Trophoblast cell (in vitro differentiated cells and primary cell): Measurements from ENCODE around the gene TSHR.
A peak's percentile ranks its signal among the peaks of the same experiment; 100 is the strongest.

Experiments used
- DNase-seq, 2 donors: peaks; one replicate each; pipeline ENCODE4 v3.0.0-alpha.2; 2016
- H2AFZ ChIP-seq: 2 replicates; pipeline ENCODE4 v1.6.1; 2013; ENCODE audit warnings: low read length, moderate library complexity, mild to moderate bottlenecking; ENCODE audit not compliant: insufficient read depth, poor library complexity
- H2AK5ac ChIP-seq: 2 replicates; pipeline ENCODE4 v1.6.1; 2013; ENCODE audit warnings: mild to moderate bottlenecking, low read length
- H2BK120ac ChIP-seq: 2 replicates; pipeline ENCODE4 v1.6.1; 2013; ENCODE audit warnings: low read length, mild to moderate bottlenecking, moderate library complexity; ENCODE audit not compliant: insufficient read depth, poor library complexity
- H2BK12ac ChIP-seq: 2 replicates; pipeline ENCODE4 v1.6.1; 2013; ENCODE audit warnings: mild to moderate bottlenecking, low read length, moderate library complexity
- H2BK5ac ChIP-seq: 2 replicates; pipeline ENCODE4 v1.6.1; 2013; ENCODE audit warnings: low read length, low read depth, moderate library complexity, mild to moderate bottlenecking; ENCODE audit not compliant: poor library complexity
- H3K14ac ChIP-seq: 2 replicates; pipeline ENCODE4 v1.6.1; 2013; ENCODE audit warnings: mild to moderate bottlenecking, low read length
- H3K18ac ChIP-seq: 2 replicates; pipeline ENCODE4 v1.6.1; 2013; ENCODE audit warnings: mild to moderate bottlenecking, low read length
- H3K23ac ChIP-seq: 2 replicates; pipeline ENCODE4 v1.6.1; 2013; ENCODE audit warnings: low read length
- H3K27ac ChIP-seq: 2 replicates; pipeline ENCODE4 v1.5.1; 2013; ENCODE audit warnings: low read depth, mild to moderate bottlenecking, inconsistent platforms, low read length, moderate library complexity
- H3K27me3 ChIP-seq: 2 replicates; pipeline ENCODE4 v1.6.1; 2013; ENCODE audit warnings: inconsistent platforms, mild to moderate bottlenecking, low read length, moderate library complexity; ENCODE audit not compliant: insufficient read depth
- H3K36me3 ChIP-seq, 2 experiments: 1 replicate in 1 of 2; 2 replicates in 1 of 2; pipeline ENCODE4 v1.6.1; 2013; ENCODE audit warnings: low read length in 2 of 2, mild to moderate bottlenecking in 2 of 2, moderate library complexity in 1 of 2; ENCODE audit not compliant: insufficient read depth in 2 of 2, control insufficient read depth in 1 of 2
- H3K4ac ChIP-seq: 2 replicates; pipeline ENCODE4 v1.6.1; 2013; ENCODE audit warnings: low read depth, mild to moderate bottlenecking, low read length, moderate library complexity
- H3K4me1 ChIP-seq, 2 experiments: 1 replicate in 1 of 2; 2 replicates in 1 of 2; pipeline ENCODE4 v1.6.1; 2013; ENCODE audit warnings: low read length in 2 of 2, mild to moderate bottlenecking in 2 of 2, moderate library complexity in 1 of 2; ENCODE audit not compliant: insufficient read depth in 2 of 2, control insufficient read depth in 1 of 2
- H3K4me2 ChIP-seq: 2 replicates; pipeline ENCODE4 v1.6.1; 2013; ENCODE audit warnings: inconsistent platforms, mild to moderate bottlenecking, low read length, moderate library complexity
- H3K4me3 ChIP-seq: 2 replicates; pipeline ENCODE4 v1.5.1; 2013; ENCODE audit warnings: mild to moderate bottlenecking, low read depth, low read length, inconsistent platforms
- H3K79me1 ChIP-seq: one replicate; pipeline ENCODE4 v1.6.1; 2013; ENCODE audit warnings: low read length
- H3K79me2 ChIP-seq: 2 replicates; pipeline ENCODE4 v1.6.1; 2013; ENCODE audit warnings: low read length, mild to moderate bottlenecking; ENCODE audit not compliant: control insufficient read depth, insufficient read depth, poor library complexity
- H3K9ac ChIP-seq: 2 replicates; pipeline ENCODE4 v1.6.1; 2013; ENCODE audit warnings: mild to moderate bottlenecking, low read length
- H3K9me3 ChIP-seq: 2 replicates; pipeline ENCODE4 v1.6.1; 2013; ENCODE audit warnings: low read depth, mild to moderate bottlenecking, control low read depth, inconsistent platforms, low read length; ENCODE audit not compliant: insufficient read depth
- H4K12ac ChIP-seq: 2 replicates; pipeline ENCODE4 v1.6.1; 2013; ENCODE audit warnings: low read depth, mild to moderate bottlenecking, low read length, moderate library complexity
- H4K8ac ChIP-seq: 2 replicates; pipeline ENCODE4 v1.6.1; 2013; ENCODE audit warnings: low read depth, mild to moderate bottlenecking, low read length, moderate library complexity
- H4K91ac ChIP-seq: one replicate; pipeline ENCODE4 v1.6.1; 2013; ENCODE audit warnings: low read depth, mild to moderate bottlenecking, low read length, moderate library complexity
- WGBS: extraction: QIAGEN DNeasy Blood & Tissue Kit; methylation state at CpG from one replicate; pipeline ENCODE4 v1.1.7; 2013; ENCODE audit warnings: missing lambda C conversion rate; ENCODE audit not compliant: insufficient read length, insufficient coverage; ENCODE audit errors: extremely low coverage; 5-methylcytosine and 5-hydroxymethylcytosine counted together

The TSHR gene

GRCh38 chr14:81129242-81129641, 173.8 kb downstream of the TSHR start:
- H2AFZ ChIP-seq = no peak overlapping the region
- DNase-seq = no peak
- no peak overlapping the region for H4K91ac ChIP-seq
- H3K4me3 ChIP-seq = no peak overlapping the region
- no peak overlapping the region for H3K9ac ChIP-seq
- H3K79me2 ChIP-seq = no peaks in the 10 kb centered on the region
- H3K4me1 ChIP-seq = no peaks in the 10 kb centered on the region
- no CpG with 5 or more reads among the region's 1 CpG for WGBS
- H3K79me1 ChIP-seq = no peaks in the 10 kb centered on the region
- H3K23ac ChIP-seq = peak overlapping the region; percentile 55
- no peak overlapping the region for H2BK5ac ChIP-seq
- H3K18ac ChIP-seq = no peak overlapping the region
- H3K36me3 ChIP-seq = no peaks in the 10 kb centered on the region
- no peak overlapping the region for H3K27ac ChIP-seq
- H2BK12ac ChIP-seq = no peak overlapping the region
- H2BK120ac ChIP-seq = no peak overlapping the region
- H4K8ac ChIP-seq = no peak overlapping the region
- no peak overlapping the region for H3K14ac ChIP-seq
- no peak overlapping the region for H3K4me2 ChIP-seq
- H3K4ac ChIP-seq = no peak overlapping the region
- H2AK5ac ChIP-seq = no peak overlapping the region
- H3K9me3 ChIP-seq = peaks cover 4% of the 10 kb centered on the region
- H3K27me3 ChIP-seq = no peaks in the 10 kb centered on the region
- no peak overlapping the region for H4K12ac ChIP-seq

GRCh38 chr14:81132468-81132867, 177.0 kb downstream of the TSHR start:
- no peak overlapping the region for H3K23ac ChIP-seq
- no peak overlapping the region for H3K4ac ChIP-seq
- WGBS = no CpG with 5 or more reads among the region's 3 CpGs
- no peaks in the 10 kb centered on the region for H3K79me2 ChIP-seq
- H3K27me3 ChIP-seq = no peaks in the 10 kb centered on the region
- H3K36me3 ChIP-seq = no peaks in the 10 kb centered on the region
- H2BK12ac ChIP-seq = no peak overlapping the region
- H3K14ac ChIP-seq = no peak overlapping the region
- no peak overlapping the region for H2BK5ac ChIP-seq
- H3K18ac ChIP-seq = no peak overlapping the region
- DNase-seq = no peak
- H3K9ac ChIP-seq = no peak overlapping the region
- H4K91ac ChIP-seq = no peak overlapping the region
- no peak overlapping the region for H2BK120ac ChIP-seq
- H4K12ac ChIP-seq = no peak overlapping the region
- H3K4me1 ChIP-seq = no peaks in the 10 kb centered on the region
- H2AK5ac ChIP-seq = no peak overlapping the region
- no peak overlapping the region for H3K4me2 ChIP-seq
- H4K8ac ChIP-seq = no peak overlapping the region
- no peaks in the 10 kb centered on the region for H3K79me1 ChIP-seq
- H3K4me3 ChIP-seq = no peak overlapping the region
- no peak overlapping the region for H2AFZ ChIP-seq
- H3K9me3 ChIP-seq = no peaks in the 10 kb centered on the region
- no peak overlapping the region for H3K27ac ChIP-seq

- H3K79me1 ChIP-seq = no peaks in the 10 kb centered on the region
- no peak overlapping the region for H2AK5ac ChIP-seq
- H3K23ac ChIP-seq = no peak overlapping the region
- no peaks in the 10 kb centered on the region for H3K36me3 ChIP-seq
- no peak overlapping the region for H4K12ac ChIP-seq
- H3K14ac ChIP-seq = no peak overlapping the region
- no peaks in the 10 kb centered on the region for H3K9me3 ChIP-seq
- H4K91ac ChIP-seq = no peak overlapping the region
- no peak overlapping the region for H4K8ac ChIP-seq
- H2BK12ac ChIP-seq = no peak overlapping the region
- no peaks in the 10 kb centered on the region for H3K79me2 ChIP-seq
- no peaks in the 10 kb centered on the region for H3K27me3 ChIP-seq
- no peak overlapping the region for H3K9ac ChIP-seq
- no peak overlapping the region for H3K4me3 ChIP-seq
- H2BK120ac ChIP-seq = no peak overlapping the region
- no peak overlapping the region for H3K4ac ChIP-seq
- WGBS = no CpG with 5 or more reads among the region's 2 CpGs
- H2BK5ac ChIP-seq = no peak overlapping the region
- H3K18ac ChIP-seq = no peak overlapping the region
- no peak overlapping the region for H3K27ac ChIP-seq
- H3K4me2 ChIP-seq = no peak overlapping the region
- H3K4me1 ChIP-seq = no peaks in the 10 kb centered on the region
- no peak for DNase-seq
- no peak overlapping the region for H2AFZ ChIP-seq
These were observed 178.0 kb downstream of the TSHR start for GRCh38 chr14:81133400-81133799.

- no peak overlapping the region for H3K14ac ChIP-seq
- H3K36me3 ChIP-seq = no peaks in the 10 kb centered on the region
- no peaks in the 10 kb centered on the region for H3K27me3 ChIP-seq
- no peak overlapping the region for H2AFZ ChIP-seq
- no peak overlapping the region for H3K23ac ChIP-seq
- no peaks in the 10 kb centered on the region for H3K79me1 ChIP-seq
- WGBS = no CpG with 5 or more reads among the region's 2 CpGs
- H4K91ac ChIP-seq = no peak overlapping the region
- H2AK5ac ChIP-seq = no peak overlapping the region
- no peak overlapping the region for H4K12ac ChIP-seq
- no peak overlapping the region for H3K4ac ChIP-seq
- no peak overlapping the region for H4K8ac ChIP-seq
- H2BK5ac ChIP-seq = no peak overlapping the region
- H3K18ac ChIP-seq = no peak overlapping the region
- H3K9ac ChIP-seq = no peak overlapping the region
- no peak overlapping the region for H3K27ac ChIP-seq
- H3K79me2 ChIP-seq = no peaks in the 10 kb centered on the region
- H3K4me1 ChIP-seq = no peaks in the 10 kb centered on the region
- no peaks in the 10 kb centered on the region for H3K9me3 ChIP-seq
- peak; percentile 36 to 41 for DNase-seq
- H2BK12ac ChIP-seq = no peak overlapping the region
- no peak overlapping the region for H3K4me2 ChIP-seq
- H3K4me3 ChIP-seq = no peak overlapping the region
- H2BK120ac ChIP-seq = no peak overlapping the region
These were observed 181.9 kb downstream of the TSHR start for GRCh38 chr14:81137316-81137715.
